IPS-20b (cell line): Measurements from ENCODE around the gene FAM83B.

Experiments
- H3K27ac ChIP-seq: one replicate; pipeline ENCODE4 v1.5.1; 2013; ENCODE audit warnings: low read length
- H3K27me3 ChIP-seq: 2 replicates; pipeline ENCODE4 v1.6.1; 2013; ENCODE audit warnings: mild to moderate bottlenecking, low read length, inconsistent platforms; ENCODE audit not compliant: insufficient read depth
- H3K36me3 ChIP-seq: 2 replicates; pipeline ENCODE4 v1.6.1; 2013; ENCODE audit warnings: low read depth, mild to moderate bottlenecking, inconsistent platforms, low read length, moderate library complexity; ENCODE audit not compliant: insufficient read depth
- H3K4me1 ChIP-seq: 2 replicates; pipeline ENCODE4 v1.6.1; 2013; ENCODE audit warnings: mild to moderate bottlenecking, control low read depth, inconsistent platforms, low read length, moderate library complexity; ENCODE audit not compliant: insufficient read depth
- H3K4me3 ChIP-seq: 2 replicates; pipeline ENCODE4 v1.5.1; 2013; ENCODE audit warnings: mild to moderate bottlenecking, low read length, inconsistent platforms
- H3K9ac ChIP-seq: 2 replicates; pipeline ENCODE4 v1.6.1; 2013; ENCODE audit warnings: low read depth, mild to moderate bottlenecking, inconsistent platforms, low read length, moderate library complexity
- H3K9me3 ChIP-seq: 2 replicates; pipeline ENCODE4 v1.6.1; 2013; ENCODE audit warnings: mild to moderate bottlenecking, low read depth, low read length, inconsistent platforms; ENCODE audit not compliant: insufficient read depth

FAM83B gene

DNA sequence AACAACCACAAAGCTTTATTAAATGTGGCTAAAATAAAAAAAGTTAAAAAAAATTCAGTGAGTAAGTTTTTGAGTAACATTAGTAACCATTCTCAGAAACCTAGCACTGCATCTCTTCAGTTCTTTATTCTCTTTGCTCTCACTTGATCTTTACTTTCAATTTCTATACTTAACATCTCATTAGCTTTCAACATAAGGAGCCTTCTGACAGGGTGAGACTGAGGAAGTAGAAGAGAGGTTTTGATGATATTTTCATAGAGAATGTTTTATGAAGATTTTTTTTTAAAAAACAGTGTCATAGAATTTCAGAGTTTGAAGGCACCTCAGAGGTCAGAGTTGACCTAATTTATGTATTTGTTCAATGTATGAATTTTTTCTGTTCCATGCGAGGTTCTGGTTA, 60.8 kb downstream of the FAM83B start:
- no peak overlapping the region for H3K4me3 ChIP-seq
- H3K9ac ChIP-seq = no peak overlapping the region
- no peak overlapping the region for H3K27ac ChIP-seq
- no peaks in the 10 kb centered on the region for H3K36me3 ChIP-seq
- no peaks in the 10 kb centered on the region for H3K27me3 ChIP-seq
- H3K9me3 ChIP-seq = no peaks in the 10 kb centered on the region
- H3K4me1 ChIP-seq = no peaks in the 10 kb centered on the region

DNA sequence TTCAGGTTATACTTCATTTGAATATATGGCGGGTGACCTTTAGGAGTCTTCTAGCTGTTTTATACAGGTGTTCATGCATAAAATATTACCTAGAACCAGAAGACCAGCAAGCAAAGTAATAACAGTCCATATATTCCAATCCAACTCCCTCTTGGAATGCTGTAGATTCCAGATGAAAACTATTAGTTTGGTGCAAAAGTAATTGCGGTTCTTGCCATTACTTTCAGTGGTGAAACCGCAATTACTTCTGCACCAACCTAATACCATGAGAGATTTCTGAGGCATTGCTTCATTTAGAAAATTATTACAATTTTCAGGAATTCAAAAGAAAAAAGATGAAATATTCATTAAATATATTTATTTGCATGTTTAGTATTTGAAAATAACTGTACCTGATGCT, 62.6 kb downstream of the FAM83B start:
- Histone ChIP-seq H3K4me3 (no peak overlapping the region), H3K27me3 (no peaks in the 10 kb centered on the region), H3K9ac (no peak overlapping the region), H3K36me3 (no peaks in the 10 kb centered on the region), H3K9me3 (no peaks in the 10 kb centered on the region), H3K27ac (no peak overlapping the region), H3K4me1 (0 out of 2 replicates have a peak, but pooled peaks cover 5% of the 10 kb centered on the region)

DNA sequence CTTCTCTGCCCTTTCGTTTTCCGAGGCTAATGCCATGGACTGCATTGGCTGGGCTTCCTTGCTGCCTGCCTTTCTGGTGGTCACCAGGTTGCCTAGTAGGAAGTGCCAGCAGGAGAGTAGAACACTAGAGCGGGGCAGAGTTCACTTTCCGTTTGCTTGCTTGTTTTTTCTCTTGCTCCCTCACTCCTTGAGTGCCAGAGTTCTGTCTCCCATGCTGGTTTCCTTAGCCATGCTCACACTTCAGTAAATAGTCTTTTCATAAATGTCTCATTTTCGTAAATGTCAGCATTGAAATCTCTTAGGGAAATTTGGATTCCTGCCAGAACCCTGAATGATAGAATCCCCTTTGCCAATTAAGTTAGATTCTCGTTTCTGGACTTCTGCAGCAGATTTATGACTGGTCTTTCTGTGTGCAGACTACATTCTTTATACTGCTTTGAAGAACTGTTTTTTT, 63.9 kb downstream of the FAM83B start:
- no peaks in the 10 kb centered on the region for H3K36me3 ChIP-seq
- H3K4me1 ChIP-seq = 0 out of 2 replicates have a peak, but pooled peaks cover 5% of the 10 kb centered on the region
- H3K27me3 ChIP-seq = no peaks in the 10 kb centered on the region
- H3K27ac ChIP-seq = no peak overlapping the region
- H3K9ac ChIP-seq = no peak overlapping the region
- H3K4me3 ChIP-seq = no peak overlapping the region
- H3K9me3 ChIP-seq = no peaks in the 10 kb centered on the region

DNA sequence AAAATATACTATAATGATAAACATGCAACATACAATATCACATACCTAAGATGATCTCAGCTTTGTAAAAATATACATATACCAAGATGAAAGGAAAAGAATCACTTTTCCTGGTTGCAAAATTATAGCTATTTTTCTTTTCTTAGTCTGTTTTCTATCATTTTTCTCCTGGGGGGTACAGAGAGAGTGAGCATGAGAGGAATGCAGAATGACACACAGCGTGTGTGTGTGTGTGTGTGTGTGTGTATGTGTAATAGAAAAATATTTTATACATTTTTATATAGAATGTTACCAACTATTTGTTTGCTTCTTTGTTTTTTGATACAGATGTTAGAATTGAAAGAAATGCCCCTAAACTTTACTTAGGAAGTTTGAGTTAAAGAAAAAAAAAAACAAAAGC, 64.3 kb downstream of the FAM83B start:
- 0 out of 2 replicates have a peak, but pooled peaks cover 5% of the 10 kb centered on the region for H3K4me1 ChIP-seq
- no peak overlapping the region for H3K4me3 ChIP-seq
- no peak overlapping the region for H3K9ac ChIP-seq
- no peaks in the 10 kb centered on the region for H3K27me3 ChIP-seq
- no peak overlapping the region for H3K27ac ChIP-seq
- H3K36me3 ChIP-seq = no peaks in the 10 kb centered on the region
- no peaks in the 10 kb centered on the region for H3K9me3 ChIP-seq

DNA sequence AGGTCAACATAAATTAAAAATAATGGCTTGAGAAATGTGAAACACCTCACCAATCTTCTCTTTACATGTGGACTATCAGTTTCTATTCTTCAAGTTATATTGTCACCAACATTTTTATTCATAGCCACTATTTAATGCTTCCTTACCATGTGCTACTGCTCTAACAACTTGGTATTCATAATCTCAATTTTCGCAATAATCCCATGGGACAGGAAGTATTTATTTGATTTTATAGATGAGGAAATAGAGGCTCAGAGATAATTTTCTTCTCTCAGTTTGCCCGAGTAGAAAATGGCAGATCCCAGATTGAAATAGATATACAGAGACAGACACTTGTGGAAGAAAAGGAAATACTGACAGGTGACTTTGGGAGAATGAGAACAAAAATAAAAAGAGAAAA, 66.6 kb downstream of the FAM83B start:
- no peak overlapping the region for H3K27ac ChIP-seq
- H3K4me3 ChIP-seq = no peak overlapping the region
- no peaks in the 10 kb centered on the region for H3K27me3 ChIP-seq
- 0 out of 2 replicates have a peak, but pooled peaks cover 5% of the 10 kb centered on the region for H3K4me1 ChIP-seq
- H3K36me3 ChIP-seq = no peaks in the 10 kb centered on the region
- H3K9ac ChIP-seq = no peak overlapping the region
- H3K9me3 ChIP-seq = no peaks in the 10 kb centered on the region

DNA sequence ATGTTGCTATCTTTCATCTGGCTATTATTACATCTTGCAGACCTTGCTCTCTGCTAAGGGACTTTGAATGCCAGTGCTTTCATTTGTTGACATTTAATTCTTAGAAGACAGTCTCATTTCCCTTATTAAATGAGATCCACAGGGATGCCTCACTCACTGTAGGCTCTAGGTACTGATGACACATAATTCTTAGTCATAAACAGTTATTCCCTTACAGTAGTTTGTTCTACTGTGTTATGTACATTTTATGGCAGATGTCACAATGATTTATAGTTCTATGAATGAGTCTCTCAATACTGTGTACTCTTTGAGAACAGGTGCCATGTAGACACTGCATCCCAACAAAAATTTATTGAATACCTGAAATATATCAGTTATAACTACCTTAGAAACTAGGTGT, 70.3 kb downstream of the FAM83B start:
- H3K27ac ChIP-seq = no peak overlapping the region
- no peak overlapping the region for H3K4me3 ChIP-seq
- H3K4me1 ChIP-seq = 0 out of 2 replicates have a peak, but pooled peaks cover 5% of the 10 kb centered on the region
- no peaks in the 10 kb centered on the region for H3K27me3 ChIP-seq
- H3K9me3 ChIP-seq = no peaks in the 10 kb centered on the region
- H3K9ac ChIP-seq = no peak overlapping the region
- no peaks in the 10 kb centered on the region for H3K36me3 ChIP-seq

DNA sequence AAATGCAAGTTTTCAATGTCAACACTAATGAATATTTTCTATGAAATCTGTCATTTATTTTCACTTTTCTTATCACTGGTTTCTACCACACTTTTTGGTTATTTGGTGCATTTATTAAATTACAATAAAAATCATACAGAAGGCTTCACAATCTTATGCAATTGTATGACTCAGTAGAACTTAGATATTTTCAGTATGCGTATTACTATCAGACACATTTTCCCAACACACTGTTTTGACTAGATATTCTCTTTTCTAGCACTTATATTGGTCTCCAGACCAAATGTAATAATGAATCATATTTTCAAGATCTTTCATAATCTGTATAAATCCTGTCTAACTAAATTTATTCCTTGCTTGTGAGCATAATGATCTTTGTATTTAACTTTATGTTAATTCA, 74.1 kb downstream of the FAM83B start:
- no peak overlapping the region for H3K27ac ChIP-seq
- no peak overlapping the region for H3K4me3 ChIP-seq
- H3K9ac ChIP-seq = no peak overlapping the region
- H3K4me1 ChIP-seq = no peaks in the 10 kb centered on the region
- no peaks in the 10 kb centered on the region for H3K9me3 ChIP-seq
- H3K36me3 ChIP-seq = no peaks in the 10 kb centered on the region
- no peaks in the 10 kb centered on the region for H3K27me3 ChIP-seq

DNA sequence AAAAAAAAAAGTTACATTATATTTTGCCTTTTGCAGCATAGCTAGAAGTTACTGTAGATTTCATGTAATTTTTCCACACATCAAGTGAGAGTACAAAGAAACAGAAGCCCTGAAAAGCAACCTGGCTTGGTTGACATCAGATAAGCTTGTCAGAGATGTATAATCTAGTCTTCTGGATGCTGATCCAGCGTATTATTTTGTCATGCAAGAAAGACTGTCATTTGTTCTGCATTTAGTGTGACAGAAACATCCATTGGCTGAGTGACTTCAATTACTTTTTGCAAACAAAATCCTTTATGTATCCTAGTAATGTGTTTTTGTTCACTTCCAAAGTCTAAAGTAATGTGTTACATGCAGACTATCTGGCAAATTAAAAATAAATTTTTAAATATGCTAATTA, 75.3 kb downstream of the FAM83B start:
- Histone ChIP-seq H3K9me3 (no peaks in the 10 kb centered on the region), H3K36me3 (no peaks in the 10 kb centered on the region), H3K27me3 (no peaks in the 10 kb centered on the region), H3K9ac (no peak overlapping the region), H3K4me1 (no peaks in the 10 kb centered on the region), H3K4me3 (no peak overlapping the region), H3K27ac (no peak overlapping the region)

DNA sequence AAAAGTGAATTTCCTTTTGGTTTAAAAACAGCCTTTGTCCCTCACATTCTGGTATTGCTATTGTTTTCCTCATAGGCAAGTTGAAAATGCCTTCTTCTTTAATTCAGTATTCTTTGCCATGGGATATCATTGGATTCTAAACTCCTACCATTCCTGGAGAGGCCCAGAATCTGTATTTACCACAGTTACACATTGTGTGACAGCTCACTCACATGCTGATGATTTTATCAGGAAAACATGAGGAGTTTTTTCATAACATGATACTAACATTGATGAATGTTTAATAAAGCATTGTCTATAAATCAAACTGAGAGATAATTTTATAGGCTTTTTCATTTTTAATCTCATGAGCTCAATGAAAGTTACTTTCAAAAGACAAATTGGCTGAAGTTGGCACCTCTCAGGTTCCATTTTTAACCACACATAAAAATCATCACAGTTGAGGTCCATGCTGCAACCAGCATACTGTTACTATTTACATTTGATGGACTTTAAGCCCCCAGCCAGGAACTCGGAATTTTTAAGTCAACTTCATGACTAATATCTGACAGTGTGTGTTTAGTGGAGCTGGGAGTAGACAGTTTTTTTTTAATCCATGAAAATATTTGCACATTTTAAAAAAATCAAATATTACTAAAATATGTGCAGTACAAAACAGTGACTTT, 82.8 kb downstream of the FAM83B start:
- Histone ChIP-seq H3K9me3 (peaks cover 4% of the 10 kb centered on the region; the same call in 1 of the 2 replicates), H3K4me3 (no peak overlapping the region), H3K9ac (no peak overlapping the region), H3K27me3 (no peaks in the 10 kb centered on the region), H3K36me3 (no peaks in the 10 kb centered on the region), H3K27ac (no peak overlapping the region), H3K4me1 (no peaks in the 10 kb centered on the region)

DNA sequence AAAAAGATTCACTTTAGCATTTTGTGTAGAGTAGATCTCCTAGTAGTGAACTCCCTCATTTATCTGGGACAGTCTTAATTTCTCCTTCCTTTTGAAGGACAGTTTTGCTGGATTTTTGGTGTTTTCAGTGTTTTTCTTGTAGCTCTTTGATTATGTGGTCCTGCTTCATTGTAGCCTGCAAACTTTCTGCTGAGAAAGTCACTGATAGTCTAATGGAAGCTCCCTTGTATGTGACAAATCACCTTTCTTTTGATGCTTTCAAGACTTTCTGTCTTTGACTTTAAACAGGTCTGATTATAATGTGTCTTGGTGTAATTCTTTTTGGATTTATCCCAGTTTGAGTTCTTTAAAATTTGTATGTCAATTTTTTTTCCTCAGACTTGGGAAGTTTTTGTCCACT, 86.1 kb downstream of the FAM83B start:
- Histone ChIP-seq H3K27ac (no peak overlapping the region), H3K9me3 (peaks cover 4% of the 10 kb centered on the region; the same call in 1 of the 2 replicates), H3K36me3 (no peaks in the 10 kb centered on the region), H3K9ac (no peak overlapping the region), H3K4me3 (no peak overlapping the region), H3K27me3 (no peaks in the 10 kb centered on the region), H3K4me1 (no peaks in the 10 kb centered on the region; the same call in 1 of the 2 replicates)

DNA sequence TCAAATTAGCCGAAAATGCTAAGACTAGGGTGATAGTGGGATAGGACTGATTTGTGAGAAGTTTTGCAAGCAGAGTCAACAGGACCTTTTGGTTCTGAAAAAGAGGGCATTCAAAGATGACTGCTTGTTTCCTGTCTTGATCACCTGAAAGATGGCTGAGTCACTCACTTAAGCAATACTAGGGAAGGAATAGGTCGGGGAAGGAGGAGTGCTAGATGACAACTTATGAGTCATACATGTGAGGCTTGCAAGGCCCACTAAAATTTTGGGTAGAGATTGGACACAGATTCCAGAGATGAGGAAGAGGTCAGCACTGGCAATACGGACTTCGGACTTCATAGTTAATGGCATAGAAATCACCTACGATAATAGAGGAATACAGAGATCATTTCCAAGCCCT, 89.2 kb downstream of the FAM83B start:
- H3K36me3 ChIP-seq = no peaks in the 10 kb centered on the region
- no peaks in the 10 kb centered on the region for H3K27me3 ChIP-seq
- no peak overlapping the region for H3K4me3 ChIP-seq
- no peak overlapping the region for H3K9ac ChIP-seq
- no peaks in the 10 kb centered on the region; the same call in 1 of the 2 replicates for H3K4me1 ChIP-seq
- peaks cover 4% of the 10 kb centered on the region; the same call in 1 of the 2 replicates for H3K9me3 ChIP-seq
- no peak overlapping the region for H3K27ac ChIP-seq

DNA sequence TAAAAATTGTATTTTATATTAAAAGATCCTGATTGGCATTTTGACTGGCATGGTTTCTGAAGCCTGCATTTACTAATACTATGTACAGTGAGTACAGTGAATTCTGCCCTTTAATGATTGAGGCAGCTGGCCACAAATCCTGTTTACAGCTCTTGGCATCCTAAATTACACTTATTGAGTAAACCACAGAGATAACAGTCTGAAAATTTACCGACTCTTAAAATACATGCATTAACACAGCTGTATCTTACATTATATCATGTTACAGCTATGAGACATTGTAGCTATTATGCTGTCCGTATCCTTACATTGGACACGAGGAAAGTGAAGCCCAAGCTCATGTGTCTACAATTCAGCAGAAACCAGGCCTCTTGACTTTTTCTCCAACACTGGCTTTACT, 90.8 kb downstream of the FAM83B start:
- Histone ChIP-seq H3K36me3 (no peaks in the 10 kb centered on the region), H3K9ac (no peak overlapping the region), H3K9me3 (peaks cover 4% of the 10 kb centered on the region; the same call in 1 of the 2 replicates), H3K4me1 (no peaks in the 10 kb centered on the region; the same call in 1 of the 2 replicates), H3K27me3 (no peaks in the 10 kb centered on the region), H3K27ac (no peak overlapping the region), H3K4me3 (no peak overlapping the region)
